Measurements from ENCODE around the gene HEXD.
"Not testable (repeated sequence)": the region's sequence is repeated elsewhere in the genome, so short reads cannot be mapped to it uniquely, and the experiment has no call there.

Gene HEXD

GRCh38 chr17:82440991-82441627 lies 23.0 kb downstream of the HEXD start:
- no peak for DNase-seq (ENCODE audit: low spot score)

- DNase-seq (ENCODE audit: low spot score) = no peak
Measured at GRCh38 chr17:82441691-82442487, 23.7 kb downstream of the HEXD start.

- DNase-seq (ENCODE audit: low spot score) = no peak
Measured at GRCh38 chr17:82442643-82443464, 24.7 kb downstream of the HEXD start.

- no peak for DNase-seq (ENCODE audit: low spot score)
Measured at GRCh38 chr17:82443465-82444283, 25.5 kb downstream of the HEXD start.

- DNase-seq (ENCODE audit: low spot score) = no peak
Measured at GRCh38 chr17:82444284-82444893, 26.2 kb downstream of the HEXD start.

- no peak for DNase-seq (ENCODE audit: low spot score)
Measured at GRCh38 chr17:82444941-82445521, 26.9 kb downstream of the HEXD start.

- DNase-seq (ENCODE audit: low spot score) = no peak
Measured at GRCh38 chr17:82445542-82445941, 27.4 kb downstream of the HEXD start.

GRCh38 chr17:82446124-82446523 lies 28.0 kb downstream of the HEXD start:
- DNase-seq (ENCODE audit: low spot score) = no peak

GRCh38 chr17:82446649-82447048 lies 28.5 kb downstream of the HEXD start:
- no peak for DNase-seq (ENCODE audit: low spot score)

GRCh38 chr17:82447876-82448275 lies 29.7 kb downstream of the HEXD start:
- DNase-seq (ENCODE audit: low spot score) = no peak

GRCh38 chr17:82449131-82449882 lies 31.2 kb downstream of the HEXD start:
- DNase-seq (ENCODE audit: low spot score) = no peak

- no peak for DNase-seq (ENCODE audit: low spot score)
Measured at GRCh38 chr17:82449883-82450356, 31.8 kb downstream of the HEXD start.

GRCh38 chr17:82450357-82451106 lies 32.4 kb downstream of the HEXD start, which contains the start of gene CYBC1:
Gene CYBC1, minus strand, starts transcription at chr17:82450752. Its CDS starts 1,498 bp downstream, at chr17:82449254.
- peak; percentile 91 for DNase-seq (ENCODE audit: low spot score)

- no peak for DNase-seq (ENCODE audit: low spot score)
Measured at GRCh38 chr17:82452162-82452561, 34.0 kb downstream of the HEXD start.

- DNase-seq (ENCODE audit: low spot score) = not testable (repeated sequence)
Measured at GRCh38 chr17:82453151-82453550, 35.0 kb downstream of the HEXD start.

GRCh38 chr17:82453706-82454105 lies 35.6 kb downstream of the HEXD start:
- DNase-seq (ENCODE audit: low spot score) = not testable (repeated sequence)

- no peak for DNase-seq (ENCODE audit: low spot score)
Measured at GRCh38 chr17:82457073-82457928, 39.2 kb downstream of the HEXD start.

GRCh38 chr17:82457929-82458178 lies 39.7 kb downstream of the HEXD start:
- DNase-seq (ENCODE audit: low spot score) = no peak

Data from kidney capillary endothelial cell (primary cell).